ENCODE data around the gene NRIP1. TPM values are rescaled to one million over a fixed set of nuclear protein-coding genes. Genes with fewer than 3 reads are reported as not detected.

Gene NRIP1
- total RNA-seq, 1 experiment from 2014 or later: 10.3 TPM

DNA sequence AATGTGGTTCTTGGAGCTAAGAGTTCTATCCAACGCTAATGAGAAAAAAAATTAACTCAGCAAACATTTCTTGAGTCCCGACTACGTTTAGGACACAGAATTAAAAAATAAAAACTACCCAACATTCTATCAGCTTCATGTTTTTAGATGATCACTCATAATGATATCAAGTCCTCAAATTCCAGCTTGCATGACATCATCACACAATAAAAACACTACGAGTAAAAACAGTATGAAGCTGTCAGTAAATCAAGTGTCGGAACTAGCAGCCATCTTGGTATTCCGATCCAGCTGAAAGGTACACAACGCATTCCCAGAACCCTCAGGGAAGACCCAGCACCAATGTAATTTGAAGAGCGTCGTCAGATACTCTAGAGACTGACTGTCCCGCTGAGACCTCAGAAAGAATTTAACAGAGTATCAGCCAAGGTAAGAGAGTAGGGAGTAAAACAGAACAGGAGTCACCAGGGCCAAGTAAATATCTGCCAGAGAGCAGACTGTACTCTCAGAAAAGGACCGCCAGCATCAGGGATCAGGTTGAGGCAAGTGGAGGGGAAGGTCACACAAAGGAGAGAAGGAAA is 57.0 kb downstream of the NRIP1 start (continued):
- TF ChIP-seq, protein P1, sequence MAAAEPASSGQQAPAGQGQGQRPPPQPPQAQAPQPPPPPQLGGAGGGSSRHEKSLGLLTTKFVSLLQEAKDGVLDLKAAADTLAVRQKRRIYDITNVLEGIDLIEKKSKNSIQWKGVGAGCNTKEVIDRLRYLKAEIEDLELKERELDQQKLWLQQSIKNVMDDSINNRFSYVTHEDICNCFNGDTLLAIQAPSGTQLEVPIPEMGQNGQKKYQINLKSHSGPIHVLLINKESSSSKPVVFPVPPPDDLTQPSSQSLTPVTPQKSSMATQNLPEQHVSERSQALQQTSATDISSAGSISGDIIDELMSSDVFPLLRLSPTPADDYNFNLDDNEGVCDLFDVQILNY (CRISPR knock-in tag; IDR thresholded peaks at IDR 0.05): no peak
- TF ChIP-seq ZNF396 (CRISPR knock-in tag; IDR thresholded peaks at IDR 0.05; ENCODE audit: borderline replicate concordance) (no peak), CBFB (CRISPR knock-in tag; IDR thresholded peaks at IDR 0.05; ENCODE audit: low read depth) (no peak), MYBL2 (CRISPR knock-in tag; IDR thresholded peaks at IDR 0.05) (no peak), ZNF671 (CRISPR knock-in tag; IDR thresholded peaks at IDR 0.05) (no peak), NFATC4 (CRISPR knock-in tag; IDR thresholded peaks at IDR 0.05) (no peak)
- TF ChIP-seq, protein P2, sequence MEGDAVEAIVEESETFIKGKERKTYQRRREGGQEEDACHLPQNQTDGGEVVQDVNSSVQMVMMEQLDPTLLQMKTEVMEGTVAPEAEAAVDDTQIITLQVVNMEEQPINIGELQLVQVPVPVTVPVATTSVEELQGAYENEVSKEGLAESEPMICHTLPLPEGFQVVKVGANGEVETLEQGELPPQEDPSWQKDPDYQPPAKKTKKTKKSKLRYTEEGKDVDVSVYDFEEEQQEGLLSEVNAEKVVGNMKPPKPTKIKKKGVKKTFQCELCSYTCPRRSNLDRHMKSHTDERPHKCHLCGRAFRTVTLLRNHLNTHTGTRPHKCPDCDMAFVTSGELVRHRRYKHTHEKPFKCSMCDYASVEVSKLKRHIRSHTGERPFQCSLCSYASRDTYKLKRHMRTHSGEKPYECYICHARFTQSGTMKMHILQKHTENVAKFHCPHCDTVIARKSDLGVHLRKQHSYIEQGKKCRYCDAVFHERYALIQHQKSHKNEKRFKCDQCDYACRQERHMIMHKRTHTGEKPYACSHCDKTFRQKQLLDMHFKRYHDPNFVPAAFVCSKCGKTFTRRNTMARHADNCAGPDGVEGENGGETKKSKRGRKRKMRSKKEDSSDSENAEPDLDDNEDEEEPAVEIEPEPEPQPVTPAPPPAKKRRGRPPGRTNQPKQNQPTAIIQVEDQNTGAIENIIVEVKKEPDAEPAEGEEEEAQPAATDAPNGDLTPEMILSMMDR (IDR thresholded peaks at IDR 0.05): no peak
- TF ChIP-seq, protein P3, sequence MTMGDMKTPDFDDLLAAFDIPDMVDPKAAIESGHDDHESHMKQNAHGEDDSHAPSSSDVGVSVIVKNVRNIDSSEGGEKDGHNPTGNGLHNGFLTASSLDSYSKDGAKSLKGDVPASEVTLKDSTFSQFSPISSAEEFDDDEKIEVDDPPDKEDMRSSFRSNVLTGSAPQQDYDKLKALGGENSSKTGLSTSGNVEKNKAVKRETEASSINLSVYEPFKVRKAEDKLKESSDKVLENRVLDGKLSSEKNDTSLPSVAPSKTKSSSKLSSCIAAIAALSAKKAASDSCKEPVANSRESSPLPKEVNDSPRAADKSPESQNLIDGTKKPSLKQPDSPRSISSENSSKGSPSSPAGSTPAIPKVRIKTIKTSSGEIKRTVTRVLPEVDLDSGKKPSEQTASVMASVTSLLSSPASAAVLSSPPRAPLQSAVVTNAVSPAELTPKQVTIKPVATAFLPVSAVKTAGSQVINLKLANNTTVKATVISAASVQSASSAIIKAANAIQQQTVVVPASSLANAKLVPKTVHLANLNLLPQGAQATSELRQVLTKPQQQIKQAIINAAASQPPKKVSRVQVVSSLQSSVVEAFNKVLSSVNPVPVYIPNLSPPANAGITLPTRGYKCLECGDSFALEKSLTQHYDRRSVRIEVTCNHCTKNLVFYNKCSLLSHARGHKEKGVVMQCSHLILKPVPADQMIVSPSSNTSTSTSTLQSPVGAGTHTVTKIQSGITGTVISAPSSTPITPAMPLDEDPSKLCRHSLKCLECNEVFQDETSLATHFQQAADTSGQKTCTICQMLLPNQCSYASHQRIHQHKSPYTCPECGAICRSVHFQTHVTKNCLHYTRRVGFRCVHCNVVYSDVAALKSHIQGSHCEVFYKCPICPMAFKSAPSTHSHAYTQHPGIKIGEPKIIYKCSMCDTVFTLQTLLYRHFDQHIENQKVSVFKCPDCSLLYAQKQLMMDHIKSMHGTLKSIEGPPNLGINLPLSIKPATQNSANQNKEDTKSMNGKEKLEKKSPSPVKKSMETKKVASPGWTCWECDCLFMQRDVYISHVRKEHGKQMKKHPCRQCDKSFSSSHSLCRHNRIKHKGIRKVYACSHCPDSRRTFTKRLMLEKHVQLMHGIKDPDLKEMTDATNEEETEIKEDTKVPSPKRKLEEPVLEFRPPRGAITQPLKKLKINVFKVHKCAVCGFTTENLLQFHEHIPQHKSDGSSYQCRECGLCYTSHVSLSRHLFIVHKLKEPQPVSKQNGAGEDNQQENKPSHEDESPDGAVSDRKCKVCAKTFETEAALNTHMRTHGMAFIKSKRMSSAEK (CRISPR knock-in tag; IDR thresholded peaks at IDR 0.05; ENCODE audit: borderline replicate concordance): no peak
- TF ChIP-seq, protein P4, sequence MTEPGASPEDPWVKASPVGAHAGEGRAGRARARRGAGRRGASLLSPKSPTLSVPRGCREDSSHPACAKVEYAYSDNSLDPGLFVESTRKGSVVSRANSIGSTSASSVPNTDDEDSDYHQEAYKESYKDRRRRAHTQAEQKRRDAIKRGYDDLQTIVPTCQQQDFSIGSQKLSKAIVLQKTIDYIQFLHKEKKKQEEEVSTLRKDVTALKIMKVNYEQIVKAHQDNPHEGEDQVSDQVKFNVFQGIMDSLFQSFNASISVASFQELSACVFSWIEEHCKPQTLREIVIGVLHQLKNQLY (CRISPR knock-in tag; IDR thresholded peaks at IDR 0.05): no peak

DNA sequence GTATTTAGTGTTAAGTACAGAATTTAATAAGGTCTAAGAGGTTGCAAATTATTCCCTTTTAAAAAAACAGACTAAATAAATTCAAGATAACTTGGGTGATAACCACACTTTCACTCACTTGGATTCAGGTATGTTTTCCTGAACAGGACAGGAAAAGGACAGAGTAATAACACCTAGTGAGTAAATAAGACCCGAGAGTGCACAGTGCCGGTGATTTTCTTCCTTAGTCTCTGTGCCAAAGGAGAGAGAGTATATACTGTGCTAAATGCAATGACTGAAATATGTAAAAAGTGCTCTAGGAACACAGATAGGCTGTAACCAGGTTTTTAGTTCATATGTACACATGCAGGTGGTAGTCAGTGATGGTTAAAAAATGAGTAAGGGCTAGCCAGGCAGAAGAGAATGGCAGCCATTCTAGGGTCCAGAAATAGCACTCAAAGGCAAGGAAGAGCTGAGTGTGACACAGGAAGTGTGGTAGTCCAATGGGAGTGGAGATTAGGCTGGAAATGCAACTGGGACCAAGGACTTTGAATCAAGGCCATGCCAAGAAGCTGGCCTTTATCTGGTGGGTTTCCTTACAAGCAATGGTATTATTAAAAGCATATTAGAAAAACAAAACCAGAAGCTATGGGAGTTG is 58.1 kb downstream of the NRIP1 start:
- H3K27me3 Mint-ChIP-seq (ENCODE audit: low read depth): peaks cover 35% of the 10 kb centered on the region
- CTCF ChIA-PET: no interaction called here
- ATAC-seq: no peak

DNA sequence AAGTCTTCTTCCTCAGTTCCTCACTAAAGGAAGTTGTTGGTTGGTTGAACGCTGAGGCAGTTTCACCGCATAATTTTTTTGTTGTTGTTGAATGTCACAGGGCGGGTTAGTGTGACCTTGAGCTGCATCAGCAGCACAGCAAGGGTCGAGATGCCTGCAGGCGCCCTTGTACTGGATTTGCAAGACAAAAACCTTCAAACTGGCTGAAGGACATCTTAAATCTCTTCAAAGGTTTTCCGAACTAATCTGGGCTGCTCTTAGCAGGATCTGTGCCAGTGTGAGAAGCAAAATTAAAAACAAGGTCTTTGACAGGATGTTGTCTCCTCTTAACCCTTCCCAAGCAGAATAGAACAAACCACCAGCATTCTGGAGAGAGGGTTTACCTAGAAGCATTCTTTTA is 59.4 kb downstream of the NRIP1 start:
- H3K4me3 Mint-ChIP-seq: peak overlapping the region; percentile 35; the same call in 1 of the 2 replicates
- DNase-seq (ENCODE audit: low spot score) (peak; percentile 72), ATAC-seq (peak; percentile 91)
- CTCF ChIA-PET: interaction anchor here (0.8 kb wide), 1 partner anchor 141 kb away, joined by 3 read pairs; no protein-coding TSS in a partner anchor
- peaks cover 61% of the 10 kb centered on the region for H3K4me1 Mint-ChIP-seq
- H3K27me3 Mint-ChIP-seq (ENCODE audit: low read depth): peaks cover 35% of the 10 kb centered on the region
- POLR2A ChIA-PET: no interaction called here
- H3K36me3 Mint-ChIP-seq: no peaks in the 10 kb centered on the region
- H3K9me3 Mint-ChIP-seq: no peaks in the 10 kb centered on the region
- peak overlapping the region; percentile 80; the same call in 1 of the 2 replicates for H3K27ac Mint-ChIP-seq
- TF ChIP-seq CREM (CRISPR knock-in tag; IDR thresholded peaks at IDR 0.05): no peak
- TF ChIP-seq, protein P5, sequence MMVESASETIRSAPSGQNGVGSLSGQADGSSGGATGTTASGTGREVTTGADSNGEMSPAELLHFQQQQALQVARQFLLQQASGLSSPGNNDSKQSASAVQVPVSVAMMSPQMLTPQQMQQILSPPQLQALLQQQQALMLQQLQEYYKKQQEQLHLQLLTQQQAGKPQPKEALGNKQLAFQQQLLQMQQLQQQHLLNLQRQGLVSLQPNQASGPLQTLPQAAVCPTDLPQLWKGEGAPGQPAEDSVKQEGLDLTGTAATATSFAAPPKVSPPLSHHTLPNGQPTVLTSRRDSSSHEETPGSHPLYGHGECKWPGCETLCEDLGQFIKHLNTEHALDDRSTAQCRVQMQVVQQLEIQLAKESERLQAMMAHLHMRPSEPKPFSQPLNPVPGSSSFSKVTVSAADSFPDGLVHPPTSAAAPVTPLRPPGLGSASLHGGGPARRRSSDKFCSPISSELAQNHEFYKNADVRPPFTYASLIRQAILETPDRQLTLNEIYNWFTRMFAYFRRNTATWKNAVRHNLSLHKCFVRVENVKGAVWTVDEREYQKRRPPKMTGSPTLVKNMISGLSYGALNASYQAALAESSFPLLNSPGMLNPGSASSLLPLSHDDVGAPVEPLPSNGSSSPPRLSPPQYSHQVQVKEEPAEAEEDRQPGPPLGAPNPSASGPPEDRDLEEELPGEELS (CRISPR knock-in tag; IDR thresholded peaks at IDR 0.05): peak; percentile 86; the same call in 1 of the 2 replicates
- no peak for TF ChIP-seq ZNF416 (CRISPR knock-in tag; IDR thresholded peaks at IDR 0.05)
- no peak for TF ChIP-seq SMAD3 (CRISPR knock-in tag; IDR thresholded peaks at IDR 0.05; ENCODE audit: borderline replicate concordance)
- no peak for TF ChIP-seq TP53 (CRISPR knock-in tag; IDR thresholded peaks at IDR 0.05)
- TF ChIP-seq, protein P2 (IDR thresholded peaks at IDR 0.05): no peak
- TF ChIP-seq, protein P6, sequence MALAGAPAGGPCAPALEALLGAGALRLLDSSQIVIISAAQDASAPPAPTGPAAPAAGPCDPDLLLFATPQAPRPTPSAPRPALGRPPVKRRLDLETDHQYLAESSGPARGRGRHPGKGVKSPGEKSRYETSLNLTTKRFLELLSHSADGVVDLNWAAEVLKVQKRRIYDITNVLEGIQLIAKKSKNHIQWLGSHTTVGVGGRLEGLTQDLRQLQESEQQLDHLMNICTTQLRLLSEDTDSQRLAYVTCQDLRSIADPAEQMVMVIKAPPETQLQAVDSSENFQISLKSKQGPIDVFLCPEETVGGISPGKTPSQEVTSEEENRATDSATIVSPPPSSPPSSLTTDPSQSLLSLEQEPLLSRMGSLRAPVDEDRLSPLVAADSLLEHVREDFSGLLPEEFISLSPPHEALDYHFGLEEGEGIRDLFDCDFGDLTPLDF (CRISPR knock-in tag; IDR thresholded peaks at IDR 0.05): no peak
- TF ChIP-seq TEAD1 (CRISPR knock-in tag; IDR thresholded peaks at IDR 0.05): 0 out of 2 replicates have a peak, but pooled peaks have one; percentile 26

More for the DNA sequence above, 58.1 kb downstream of the NRIP1 start:
- POLR2A ChIA-PET: no interaction called here
- Mint-ChIP-seq H3K4me3 (no peak overlapping the region), H3K9me3 (no peaks in the 10 kb centered on the region), H3K36me3 (no peaks in the 10 kb centered on the region), H3K27ac (no peak overlapping the region), H3K4me1 (peaks cover 56% of the 10 kb centered on the region)
- no peak for DNase-seq (ENCODE audit: low spot score)
- TF ChIP-seq, protein P7, sequence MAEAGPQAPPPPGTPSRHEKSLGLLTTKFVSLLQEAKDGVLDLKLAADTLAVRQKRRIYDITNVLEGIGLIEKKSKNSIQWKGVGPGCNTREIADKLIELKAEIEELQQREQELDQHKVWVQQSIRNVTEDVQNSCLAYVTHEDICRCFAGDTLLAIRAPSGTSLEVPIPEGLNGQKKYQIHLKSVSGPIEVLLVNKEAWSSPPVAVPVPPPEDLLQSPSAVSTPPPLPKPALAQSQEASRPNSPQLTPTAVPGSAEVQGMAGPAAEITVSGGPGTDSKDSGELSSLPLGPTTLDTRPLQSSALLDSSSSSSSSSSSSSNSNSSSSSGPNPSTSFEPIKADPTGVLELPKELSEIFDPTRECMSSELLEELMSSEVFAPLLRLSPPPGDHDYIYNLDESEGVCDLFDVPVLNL (CRISPR knock-in tag; IDR thresholded peaks at IDR 0.05; ENCODE audit: borderline replicate concordance, low read depth): no peak
